HEK293 (cell line): Measurements from ENCODE around the gene PTPRF.

Experiments
- CTCF ChIA-PET: fragments of 350-600 bp; formaldehyde crosslinking; extraction: SDS; loops from one replicate; lab custom pipeline; 2021; ENCODE audit warnings: antibody characterized with exemption; lab: Yijun Ruan, JAX
- POLR2A ChIA-PET: fragments of 300-600 bp; formaldehyde crosslinking; extraction: SDS; loops from one replicate; lab custom pipeline; 2020; ENCODE audit warnings: antibody characterized with exemption, inconsistent platforms; lab: Yijun Ruan, JAX
- H3K27ac ChIP-seq: fragments of 200-500 bp; sonication (Bioruptor generic); 2 replicates; pipeline ENCODE4 v1.5.1; 2014; ENCODE audit warnings: low read depth, low read length, control low read depth, inconsistent platforms; ENCODE audit errors: extremely low read depth
- H3K36me3 ChIP-seq, 2 experiments: fragments of 200-500 bp in 1 of 2; sonication (Bioruptor generic) in 1 of 2; 1 replicate in 1 of 2; 2 replicates in 1 of 2; pipeline ENCODE4 v1.5.1; 2014 to 2017; ENCODE audit warnings: inconsistent platforms in 2 of 2, low read length in 2 of 2; ENCODE audit not compliant: control insufficient read depth in 2 of 2, insufficient read depth in 1 of 2
- H3K4me1 ChIP-seq: fragments of 200-500 bp; sonication (Bioruptor generic); 2 replicates; pipeline ENCODE4 v1.5.1; 2014; ENCODE audit warnings: mild to moderate bottlenecking, low read length, inconsistent platforms; ENCODE audit not compliant: control insufficient read depth, insufficient read depth
- H3K4me3 ChIP-seq: 2 replicates; pipeline ENCODE4 v1.5.1; 2011; ENCODE audit warnings: low read depth, mild to moderate bottlenecking, control low read depth, low read length, moderate library complexity
- H3K9me3 ChIP-seq: fragments of 200-500 bp; sonication (Bioruptor generic); 2 replicates; pipeline ENCODE4 v1.5.1; 2014; ENCODE audit warnings: low read depth, low read length, inconsistent platforms; ENCODE audit not compliant: control insufficient read depth, insufficient read depth
- GLI4 ChIP-seq: fragments of 450-650 bp; formaldehyde crosslinking; IDR thresholded peaks from 2 replicates; pipeline ENCODE4 v1.5.1; 2016; ENCODE audit warnings: missing biosample characterization, missing genetic modification characterization
- INSM2 ChIP-seq: fragments of 450-650 bp; formaldehyde crosslinking; IDR thresholded peaks from 2 replicates; pipeline ENCODE4 v1.5.1; 2016; ENCODE audit warnings: missing biosample characterization, missing genetic modification characterization
- KLF1 ChIP-seq: fragments of 450-650 bp; formaldehyde crosslinking; IDR thresholded peaks from 2 replicates; pipeline ENCODE4 v1.5.1; 2016; ENCODE audit warnings: missing biosample characterization, missing genetic modification characterization
- KLF17 ChIP-seq: fragments of 450-650 bp; formaldehyde crosslinking; IDR thresholded peaks from 2 replicates; pipeline ENCODE4 v1.5.1; 2016; ENCODE audit warnings: missing biosample characterization, missing genetic modification characterization
- PBX3 ChIP-seq: sonication (generic); formaldehyde crosslinking; IDR thresholded peaks from 2 replicates; pipeline ENCODE4 v1.8.1; 2022; ENCODE audit warnings: mild to moderate bottlenecking, moderate library complexity, missing genetic modification reagents
- SCRT2 ChIP-seq: fragments of 450-650 bp; formaldehyde crosslinking; IDR thresholded peaks from 2 replicates; pipeline ENCODE4 v1.5.1; 2016; ENCODE audit warnings: missing biosample characterization, missing genetic modification characterization
- SP7 ChIP-seq: fragments of 450-650 bp; formaldehyde crosslinking; IDR thresholded peaks from 2 replicates; pipeline ENCODE4 v1.5.1; 2016; ENCODE audit warnings: missing biosample characterization, missing genetic modification characterization
- ZBTB10 ChIP-seq: fragments of 450-650 bp; formaldehyde crosslinking; IDR thresholded peaks from 2 replicates; pipeline ENCODE4 v1.5.1; 2016; ENCODE audit warnings: missing biosample characterization, missing genetic modification characterization
- ZNF175 ChIP-seq: fragments of 450-650 bp; formaldehyde crosslinking; IDR thresholded peaks from 2 replicates; pipeline ENCODE4 v1.5.1; 2016; ENCODE audit warnings: missing biosample characterization, missing genetic modification characterization
- ZNF292 ChIP-seq: fragments of 450-650 bp; formaldehyde crosslinking; IDR thresholded peaks from 2 replicates; pipeline ENCODE4 v1.5.1; 2016; ENCODE audit warnings: low read depth, missing biosample characterization, missing genetic modification characterization, borderline replicate concordance
- ZNF324 ChIP-seq: fragments of 450-650 bp; formaldehyde crosslinking; IDR thresholded peaks from 2 replicates; pipeline ENCODE4 v1.5.1; 2016; ENCODE audit warnings: missing biosample characterization, missing genetic modification characterization
- ZNF362 ChIP-seq: fragments of 450-650 bp; formaldehyde crosslinking; IDR thresholded peaks from 2 replicates; pipeline ENCODE4 v1.5.1; 2016; ENCODE audit warnings: missing biosample characterization, missing genetic modification characterization
- ZNF423 ChIP-seq: fragments of 450-650 bp; formaldehyde crosslinking; IDR thresholded peaks from 2 replicates; pipeline ENCODE4 v1.5.1; 2016; ENCODE audit warnings: missing biosample characterization, missing genetic modification characterization
- ZNF530 ChIP-seq: fragments of 450-650 bp; formaldehyde crosslinking; IDR thresholded peaks from 2 replicates; pipeline ENCODE4 v1.5.1; 2016; ENCODE audit warnings: low read depth, missing biosample characterization, missing genetic modification characterization
- ZNF548 ChIP-seq: fragments of 450-650 bp; formaldehyde crosslinking; IDR thresholded peaks from 2 replicates; pipeline ENCODE4 v1.5.1; 2016; ENCODE audit warnings: missing biosample characterization, missing genetic modification characterization
- ZNF561 ChIP-seq: fragments of 450-650 bp; IDR thresholded peaks from 2 replicates; pipeline ENCODE4 v1.5.1; 2018; ENCODE audit warnings: missing biosample characterization, missing genetic modification characterization, borderline replicate concordance
- ZNF580 ChIP-seq: fragments of 450-650 bp; formaldehyde crosslinking; IDR thresholded peaks from 2 replicates; pipeline ENCODE4 v1.5.1; 2016; ENCODE audit warnings: missing biosample characterization, missing genetic modification characterization
- ZNF610 ChIP-seq: fragments of 450-650 bp; formaldehyde crosslinking; IDR thresholded peaks from 2 replicates; pipeline ENCODE4 v1.5.1; 2016; ENCODE audit warnings: missing biosample characterization, missing genetic modification characterization, borderline replicate concordance
- ZNF639 ChIP-seq: fragments of 450-650 bp; formaldehyde crosslinking; IDR thresholded peaks from 2 replicates; pipeline ENCODE4 v1.5.1; 2016; ENCODE audit warnings: missing biosample characterization, missing genetic modification characterization
- ZNF792 ChIP-seq: fragments of 450-650 bp; formaldehyde crosslinking; IDR thresholded peaks from 2 replicates; pipeline ENCODE4 v1.5.1; 2016; ENCODE audit warnings: missing biosample characterization, missing genetic modification characterization
- ZSCAN4 ChIP-seq: fragments of 450-650 bp; formaldehyde crosslinking; IDR thresholded peaks from 2 replicates; pipeline ENCODE4 v1.5.1; 2017; ENCODE audit warnings: missing biosample characterization, missing genetic modification characterization
- ZXDB ChIP-seq: fragments of 450-650 bp; formaldehyde crosslinking; IDR thresholded peaks from 2 replicates; pipeline ENCODE4 v1.5.1; 2016; ENCODE audit warnings: missing biosample characterization, missing genetic modification characterization

Gene PTPRF

GRCh38 chr1:43648876-43649477 is 118.3 kb downstream of the PTPRF start (continued):
- TF ChIP-seq ZNF639 (tag by site-specific recombination) (0 out of 2 replicates have a peak, but pooled peaks have one; percentile 11), SP7 (tag by site-specific recombination) (no peak), KLF17 (tag by site-specific recombination) (no peak), ZNF362 (peak; percentile 91), PBX3 (no peak), ZNF530 (tag by site-specific recombination) (no peak), ZNF548 (tag by site-specific recombination) (no peak), ZNF175 (tag by site-specific recombination) (no peak), ZNF580 (no peak), ZSCAN4 (no peak)

GRCh38 chr1:43650310-43651085 is 119.8 kb downstream of the PTPRF start:
- Histone ChIP-seq H3K36me3 (peaks cover 15 to 25% of the 10 kb centered on the region in 2 experiments), H3K27ac (peak overlapping the region; percentile 76), H3K4me3 (peak overlapping the region; percentile 98), H3K4me1 (no peaks in the 10 kb centered on the region), H3K9me3 (no peaks in the 10 kb centered on the region)
- ChIA-PET POLR2A (interaction anchor here (0.5 to 3.4 kb wide), 53 partner anchors 9 to 1024 kb away, joined by 3 to 32 read pairs (median 5); partner anchors contain the start of genes ARMH1, ATP6V0B, CDC20 and HYI), CTCF (interaction anchor here (0.6 to 1.6 kb wide), 9 partner anchors 15 to 412 kb away, joined by 3 to 9 read pairs (median 4); no protein-coding TSS in a partner anchor)
- peak; percentile 73; the same call in 1 of the 2 replicates for TF ChIP-seq ZNF324 (tag by site-specific recombination)
- peak; percentile 91 for TF ChIP-seq ZXDB (tag by site-specific recombination)
- peak; percentile 73; the same call in 1 of the 2 replicates for TF ChIP-seq ZBTB10
- TF ChIP-seq KLF1: peak; percentile 32; the same call in 1 of the 2 replicates
- peak; percentile 64 for TF ChIP-seq ZNF610 (tag by site-specific recombination)
- 0 out of 2 replicates have a peak, but pooled peaks have one; percentile 19 for TF ChIP-seq INSM2 (tag by site-specific recombination)
- TF ChIP-seq GLI4 (tag by site-specific recombination): 0 out of 2 replicates have a peak, but pooled peaks have one; percentile 23
- peak; percentile 45; the same call in 1 of the 2 replicates for TF ChIP-seq ZNF561 (tag by site-specific recombination)
- TF ChIP-seq ZNF292 (tag by site-specific recombination): no peak
- peak; percentile 74 for TF ChIP-seq SCRT2 (tag by site-specific recombination)
- TF ChIP-seq ZNF792 (tag by site-specific recombination): 0 out of 2 replicates have a peak, but pooled peaks have one; percentile 56
- 0 out of 2 replicates have a peak, but pooled peaks have one; percentile 60 for TF ChIP-seq ZNF423
